Pancreas (tissue), 10 donors: Measurements from ENCODE around the gene APOL3. TPM values are rescaled to one million over a fixed set of nuclear protein-coding genes. Genes with fewer than 3 reads are reported as not detected.
"Not testable (repeated sequence)": the region's sequence is repeated elsewhere in the genome, so short reads cannot be mapped to it uniquely, and the experiment has no call there.

Experiments used
- ATAC-seq, 4 donors: fragments of 200-7000 bp; cut with Tn5 transposase; one replicate each; pipeline versions ENCODE4 v1.8.0 to v1.9.1; 2020; ENCODE audit warnings: mild to moderate bottlenecking in 4 of 4, moderate library complexity in 4 of 4
- DNase-seq, 6 donors: peaks; one replicate each; pipeline ENCODE4 v3.0.0-alpha.2; 2020
- FAIRE-seq: peaks from 2 replicates; lab custom pipeline; 2012; peaks lifted over from hg19 to GRCh38; lab: Jason Lieb, UNC
- H3K27ac ChIP-seq, 4 donors: fragments of 200-600 bp; sonication (generic); 1 replicate in 3 of 4; 2 replicates in 1 of 4; pipeline versions ENCODE4 v1.5.0 to v1.8.0; 2020
- H3K27me3 ChIP-seq, 4 donors: fragments of 200-600 bp; one replicate each; pipeline ENCODE4 v1.8.0; 2021
- H3K36me3 ChIP-seq, 3 donors: fragments of 200-600 bp; sonication (generic) in 1 of 3; one replicate each; pipeline versions ENCODE4 v1.5.0 to v1.8.0; 2020 to 2021
- H3K4me1 ChIP-seq, 3 donors: fragments of 200-600 bp; one replicate each; pipeline ENCODE4 v1.8.0; 2021
- H3K4me3 ChIP-seq, 4 donors: fragments of 200-600 bp; sonication (generic) in 2 of 4; one replicate each; pipeline versions ENCODE4 v1.5.0 to v1.8.0; 2020 to 2021
- H3K9me3 ChIP-seq, 4 donors: fragments of 200-600 bp; one replicate each; pipeline ENCODE4 v1.8.0; 2021
- CTCF ChIP-seq, 4 donors: fragments of 200-600 bp; sonication (generic) in 3 of 4; IDR thresholded peaks; one replicate each; pipeline versions ENCODE4 v1.5.0 to v1.8.0; 2021; ENCODE audit warnings: antibody characterized with exemption in 4 of 4
- WGBS, 2 donors: extraction: QIAGEN DNeasy Blood & Tissue Kit; methylation state at CpG; one replicate each; pipeline ENCODE4 v1.1.7; 2013; 5-methylcytosine and 5-hydroxymethylcytosine counted together
- intact Hi-C, 3 donors: fragments of 100-400 bp; cut with DNase I; formaldehyde crosslinking; loops; one replicate each; pipeline versions ENCODE4 v1.11.1 to v1.14.2; 2022
- polyA plus RNA-seq, 2 donors: library from polyadenylated mRNA; stranded (reverse); fragments of 200-250 nt; gene quantifications; one replicate each; pipeline ENCODE4 v1.2.3, GENCODE V29; 2013
- total RNA-seq, 6 donors: library from RNA; stranded (reverse); fragmentation: NEBNext Ultra II Directional in 4 of 6; extraction: Animal tissue kit (Norgen Biotek cat#: 25700) in 4 of 6; gene quantifications; one replicate each; pipeline versions ENCODE4 v1.2.1 to v1.2.4, GENCODE V29; 2021 to 2023
- donor health status: healthy with polysubstance abuse.
- donor health status: DM: no; HTN: no; CAD: no; lungs with moderate emphysema.
- donor health status: DM: no; HTN: no; CAD: no.
- donor health status: control.
- donor health status: control.
- donor health status: Bipolar disorder and iron deficiency.
- donor health status: DM: yes; HTN: yes; CAD: no.
- donor health status: DM: no; HTN: no; CAD: no.
- donor health status: DM: no; HTN: no; CAD: no.
- donor health status: DM: yes; HTN: yes; CAD: no.

The APOL3 gene
- total and polyA plus RNA-seq, 8 donors, result 2.5 to 13.5 (median 5.9) TPM

DNA sequence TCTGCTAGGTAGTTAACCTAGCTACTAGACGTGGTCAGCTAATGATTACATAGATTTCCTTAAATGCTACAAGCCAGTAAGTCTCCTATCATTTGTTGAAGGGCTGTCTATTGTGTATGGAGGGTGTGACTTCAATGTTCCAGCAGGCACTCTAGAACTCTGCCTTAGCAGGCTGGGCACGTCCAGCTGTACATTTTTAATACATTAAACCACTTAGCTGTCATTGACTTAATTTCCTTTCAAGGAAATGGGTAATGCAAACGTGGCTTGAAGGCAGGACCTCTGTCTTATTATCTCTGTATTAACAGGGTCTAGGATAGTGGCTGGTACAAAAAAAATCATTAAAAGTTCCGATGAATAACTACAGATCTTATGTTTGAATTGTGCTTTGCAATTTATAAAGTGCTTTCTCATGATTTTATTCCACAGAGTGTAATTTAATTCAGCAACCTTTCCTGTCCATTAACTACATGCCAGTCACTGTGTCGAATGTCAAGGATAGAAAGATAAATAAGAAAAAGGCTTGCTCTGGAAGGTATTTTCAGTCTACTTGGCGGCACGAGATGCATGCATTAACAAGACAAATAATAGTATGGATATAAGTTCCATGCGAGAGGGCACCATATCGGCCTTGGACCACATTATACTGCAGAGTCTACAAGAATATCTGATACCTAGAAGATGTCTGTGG, 60.3 kb downstream of the APOL3 start:
- DNase-seq, result no peak
- H3K4me1 ChIP-seq, result no peaks in the 10 kb centered on the region
- WGBS, 2 donors, result 71 to 74% methylated on average over 9 of the region's 9 CpGs

DNA sequence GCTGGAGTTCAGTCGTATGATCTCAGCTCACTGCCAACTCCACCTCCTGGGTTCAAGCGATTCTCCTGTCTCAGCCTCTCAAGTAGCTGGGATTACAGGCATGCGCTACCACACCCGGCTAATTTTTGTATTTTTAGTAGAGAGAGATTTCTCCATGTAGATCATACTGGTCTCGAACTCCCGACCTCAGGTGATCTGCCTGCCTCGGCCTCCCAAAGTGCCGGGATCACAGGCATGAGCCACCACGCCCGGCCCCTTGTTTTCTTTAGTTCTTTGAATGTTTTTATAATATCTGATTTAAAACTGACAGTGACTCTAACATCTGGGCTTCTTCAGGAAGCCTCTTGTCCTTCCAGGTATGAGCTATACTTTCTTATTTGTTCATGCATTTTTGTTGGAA, 61.0 kb downstream of the APOL3 start:
- ATAC-seq, result not testable (repeated sequence)

More for the DNA sequence above, 60.3 kb downstream of the APOL3 start:
- H3K4me3 ChIP-seq, result no peak overlapping the region
- H3K36me3 ChIP-seq, result no peaks in the 10 kb centered on the region
- no peak for TF ChIP-seq CTCF (IDR thresholded peaks at IDR 0.05)
- intact Hi-C loops, result no loop called here
- no peaks in the 10 kb centered on the region for H3K9me3 ChIP-seq
- no peaks in the 10 kb centered on the region for H3K27me3 ChIP-seq
- ATAC-seq (no peak), FAIRE-seq (no peak)
- no peak overlapping the region for H3K27ac ChIP-seq

GRCh38 chr22:36097880-36098279, 62.7 kb downstream of the APOL3 start:
- TF ChIP-seq CTCF (IDR thresholded peaks at IDR 0.05), result no peak
- H3K36me3 ChIP-seq, result no peaks in the 10 kb centered on the region
- no peaks in the 10 kb centered on the region for H3K4me1 ChIP-seq
- H3K27ac ChIP-seq, result no peak overlapping the region
- DNase-seq (no peak), ATAC-seq (no peak), FAIRE-seq (no peak)
- H3K4me3 ChIP-seq, result no peak overlapping the region
- no peaks in the 10 kb centered on the region for H3K9me3 ChIP-seq
- 88 to 92% methylated on average over 8 of the region's 8 CpGs for WGBS, 2 donors
- intact Hi-C loops, result no loop called here
- H3K27me3 ChIP-seq, result no peaks in the 10 kb centered on the region

More for the DNA sequence above, 61.0 kb downstream of the APOL3 start:
- 87 to 93% methylated on average over 10 of the region's 10 CpGs for WGBS, 2 donors
- H3K9me3 ChIP-seq, H3K27me3 ChIP-seq, H3K4me3 ChIP-seq, H3K27ac ChIP-seq, H3K4me1 ChIP-seq, intact Hi-C loops, H3K36me3 ChIP-seq, FAIRE-seq: not testable (repeated sequence)
- peak in 1 of 6 donors; percentile 4 for DNase-seq

DNA sequence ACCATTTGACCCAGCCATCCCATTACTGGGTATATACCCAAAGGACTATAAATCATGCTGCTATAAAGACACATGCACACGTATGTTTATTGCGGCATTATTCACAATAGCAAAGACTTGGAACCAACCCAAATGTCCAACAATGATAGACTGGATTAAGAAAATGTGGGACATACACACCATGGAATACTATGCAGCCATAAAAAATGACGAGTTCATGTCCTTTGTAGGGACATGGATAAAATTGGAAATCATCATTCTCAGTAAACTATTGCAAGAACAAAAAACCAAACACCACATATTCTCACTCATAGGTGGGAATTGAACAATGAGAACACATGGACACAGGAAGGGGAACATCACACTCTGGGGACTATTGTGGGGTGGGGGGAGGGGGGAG, 69.8 kb downstream of the APOL3 start:
- H3K9me3 ChIP-seq, H3K27me3 ChIP-seq, ATAC-seq, DNase-seq, FAIRE-seq, H3K4me3 ChIP-seq, H3K27ac ChIP-seq, H3K36me3 ChIP-seq, H3K4me1 ChIP-seq, intact Hi-C loops: not testable (repeated sequence)
- WGBS, 2 donors, result 57 to 62% methylated on average over 1 of the region's 3 CpGs

Other genes starting within 250 kb of the APOL3 start
- gene RBFOX2, start 131.9 kb downstream of the APOL3 start, total RNA-seq, result 10 to 100 TPM; 16.3 to 33.7 (median 18.5) TPM
- 10 to 100 TPM; 12.9 to 13.7 TPM for gene RBFOX2, start 131.9 kb downstream of the APOL3 start, polyA plus RNA-seq
- gene APOL4, start 41.1 kb upstream of the APOL3 start, total RNA-seq, result 1 to 10 TPM in 3 of 6 donors, under 1 TPM in 3; 0.28 to 4.1 (median 0.85) TPM
- 1 to 10 TPM; 1.9 TPM for gene APOL4, start 41.1 kb upstream of the APOL3 start, polyA plus RNA-seq
- 10 to 100 TPM in 4 of 6 donors, 1 to 10 TPM in 2; 6.3 to 23.4 (median 12.4) TPM for gene APOL2, start 78.8 kb upstream of the APOL3 start, total RNA-seq
- 10 to 100 TPM; 18.4 to 20.6 TPM for gene APOL2, start 78.8 kb upstream of the APOL3 start, polyA plus RNA-seq
- gene APOL1, start 92.4 kb upstream of the APOL3 start, total RNA-seq, result 10 to 100 TPM in 2 of 6 donors, 1 to 10 TPM in 4; 3.2 to 25.5 (median 6.8) TPM
- 1 to 10 TPM; 4.0 to 5.4 TPM for gene APOL1, start 92.4 kb upstream of the APOL3 start, polyA plus RNA-seq
- 100 to 1,000 TPM; 259 to 554 (median 412) TPM for gene MYH9, start 227.2 kb upstream of the APOL3 start, total RNA-seq
- 100 to 1,000 TPM in 1 of 2 donors, 10 to 100 TPM in 1; 80.9 to 152 TPM for gene MYH9, start 227.2 kb upstream of the APOL3 start, polyA plus RNA-seq